HG03039 (cell line): ENCODE results near the gene PITPNM3.

Experiments used
- ATAC-seq: cut with Tn5 transposase; IDR thresholded peaks from one replicate; pipeline ENCODE4 v1.9.1; 2021; ENCODE audit warnings: mild to moderate bottlenecking, moderate library complexity; ENCODE audit not compliant: unreplicated experiment

PITPNM3 gene

DNA sequence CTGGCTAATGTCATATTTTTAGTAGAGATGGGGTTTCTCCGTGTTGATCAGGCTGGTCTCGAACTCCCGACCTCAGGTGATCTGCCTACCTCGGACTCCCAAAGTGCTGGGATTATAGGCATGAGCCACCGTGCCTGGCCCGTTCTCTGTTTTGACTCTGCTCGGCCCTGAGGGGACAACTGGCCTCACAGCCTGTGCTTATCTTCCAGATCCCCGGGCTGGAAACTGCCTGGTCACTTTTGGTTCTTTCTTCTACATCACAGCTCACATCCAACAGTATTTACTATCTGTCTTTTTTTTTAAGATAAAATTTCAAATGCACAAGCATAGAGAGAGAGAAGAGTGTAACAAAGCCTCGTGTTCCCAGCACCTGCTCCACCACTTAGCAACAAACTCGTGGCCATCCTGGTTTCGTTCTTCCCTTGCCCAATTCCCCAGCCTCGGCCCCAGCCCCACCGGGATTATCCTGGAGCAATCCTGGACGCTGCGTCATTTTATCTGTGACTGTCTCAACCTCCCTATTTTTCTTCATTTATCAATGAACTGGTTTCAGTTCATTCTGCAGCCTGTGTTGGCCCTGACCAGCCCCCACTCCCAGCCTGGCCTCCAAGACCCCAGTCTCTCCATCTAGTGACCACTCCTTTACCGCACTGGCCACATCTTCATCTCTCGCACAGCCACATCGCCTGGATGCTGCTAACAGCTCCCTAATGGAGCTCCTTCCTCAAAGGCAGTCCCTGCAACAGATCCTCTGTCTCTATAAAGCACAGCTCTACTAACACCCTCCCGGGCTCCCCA lies 91.0 kb downstream of the PITPNM3 start:
- ATAC-seq = no peak

DNA sequence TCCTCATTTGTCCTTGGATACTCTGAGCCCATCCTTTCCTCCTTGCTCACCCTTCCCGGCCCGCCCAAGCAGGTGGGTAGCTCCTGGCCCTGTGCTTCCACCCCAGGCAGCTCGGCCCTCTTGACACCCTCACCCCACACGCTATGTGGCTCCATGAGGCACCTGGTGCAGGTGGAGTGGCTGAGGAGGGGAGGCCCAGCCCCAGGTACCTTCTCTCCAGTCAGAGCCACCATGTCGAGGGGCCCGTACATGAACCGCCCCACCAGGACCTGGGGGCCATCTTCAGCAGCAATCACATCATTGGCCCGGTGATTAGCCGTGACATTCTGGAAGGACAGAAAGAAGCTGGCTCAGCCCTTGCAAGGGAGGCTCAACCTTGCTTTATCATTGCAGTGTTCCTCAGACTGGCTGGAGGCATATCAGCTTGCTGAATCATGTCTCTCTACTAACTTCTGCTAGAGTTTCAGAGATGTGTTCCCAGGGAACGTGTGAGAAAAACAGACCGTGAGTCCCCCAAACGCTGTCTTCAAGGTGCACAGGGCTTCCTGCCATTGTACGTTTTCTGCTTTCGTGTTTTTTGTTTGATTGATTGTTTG lies 91.8 kb downstream of the PITPNM3 start:
- ATAC-seq = no peak

DNA sequence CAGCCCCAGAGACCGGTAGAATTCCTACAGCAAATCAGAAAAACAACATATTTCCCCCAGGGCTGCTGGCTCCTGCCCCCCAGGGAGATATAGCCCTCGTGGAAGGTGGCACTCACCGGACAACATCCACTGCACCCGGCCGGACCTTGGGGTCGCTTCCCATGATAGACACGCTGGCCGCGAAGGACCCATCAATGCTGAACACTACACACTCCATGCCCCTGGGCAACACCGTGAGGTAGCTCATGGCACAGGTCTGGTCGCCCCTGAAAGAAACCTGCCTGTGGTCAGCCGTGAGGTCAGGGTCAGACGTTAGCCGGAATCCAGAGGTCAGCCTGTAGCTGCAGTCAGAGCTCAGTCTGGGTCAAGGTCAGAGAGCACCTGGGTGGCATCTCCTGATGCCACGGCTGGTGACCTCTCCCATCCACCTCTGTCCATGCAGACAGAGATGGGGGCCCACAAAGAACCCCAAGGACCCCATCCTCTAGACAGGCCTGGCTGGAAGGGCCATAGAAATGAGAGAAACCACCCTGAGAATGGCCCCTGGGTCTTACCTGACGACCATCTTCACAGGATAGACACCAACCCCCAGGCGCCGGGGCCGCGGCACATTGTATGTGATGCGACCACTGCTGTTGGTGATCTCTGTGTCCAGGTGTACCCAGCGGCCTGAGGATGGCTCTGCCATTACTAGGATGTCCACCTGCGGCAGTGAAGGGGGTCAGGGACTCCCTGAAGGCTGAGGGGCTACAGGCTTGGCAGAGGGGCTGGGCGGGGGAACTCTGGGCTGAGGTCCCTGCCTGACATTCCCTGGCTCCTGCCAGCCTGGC lies 92.5 kb downstream of the PITPNM3 start:
- ATAC-seq = no peak

GRCh38 chr17:6462692-6463091 lies 93.7 kb downstream of the PITPNM3 start:
- no peak for ATAC-seq

GRCh38 chr17:6461792-6462524 lies 94.4 kb downstream of the PITPNM3 start:
- no peak for ATAC-seq

DNA sequence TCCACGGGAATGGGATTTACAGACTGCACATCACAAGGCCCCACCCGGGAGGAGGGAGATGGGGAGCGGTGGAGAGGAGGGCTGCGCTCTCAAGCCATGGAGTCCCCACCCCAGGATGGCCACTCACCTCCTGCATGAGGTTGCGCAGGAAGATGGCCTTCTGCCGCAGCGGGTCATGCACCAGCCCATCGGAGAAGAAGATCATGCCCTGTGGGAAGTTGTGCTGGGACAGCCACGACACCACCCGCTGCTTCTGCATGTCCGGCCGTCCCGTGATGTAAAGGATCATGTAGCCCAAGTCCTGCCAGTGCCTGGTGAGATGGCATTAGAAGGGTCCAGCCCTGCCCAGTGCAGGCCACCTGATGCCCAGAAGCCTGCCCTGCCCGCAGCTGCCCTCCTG lies 95.1 kb downstream of the PITPNM3 start:
- no peak for ATAC-seq

GRCh38 chr17:6460531-6461161 lies 95.7 kb downstream of the PITPNM3 start:
- ATAC-seq = no peak

- no peak for ATAC-seq
Observed at GRCh38 chr17:6458460-6458950, 97.8 kb downstream of the PITPNM3 start.

DNA sequence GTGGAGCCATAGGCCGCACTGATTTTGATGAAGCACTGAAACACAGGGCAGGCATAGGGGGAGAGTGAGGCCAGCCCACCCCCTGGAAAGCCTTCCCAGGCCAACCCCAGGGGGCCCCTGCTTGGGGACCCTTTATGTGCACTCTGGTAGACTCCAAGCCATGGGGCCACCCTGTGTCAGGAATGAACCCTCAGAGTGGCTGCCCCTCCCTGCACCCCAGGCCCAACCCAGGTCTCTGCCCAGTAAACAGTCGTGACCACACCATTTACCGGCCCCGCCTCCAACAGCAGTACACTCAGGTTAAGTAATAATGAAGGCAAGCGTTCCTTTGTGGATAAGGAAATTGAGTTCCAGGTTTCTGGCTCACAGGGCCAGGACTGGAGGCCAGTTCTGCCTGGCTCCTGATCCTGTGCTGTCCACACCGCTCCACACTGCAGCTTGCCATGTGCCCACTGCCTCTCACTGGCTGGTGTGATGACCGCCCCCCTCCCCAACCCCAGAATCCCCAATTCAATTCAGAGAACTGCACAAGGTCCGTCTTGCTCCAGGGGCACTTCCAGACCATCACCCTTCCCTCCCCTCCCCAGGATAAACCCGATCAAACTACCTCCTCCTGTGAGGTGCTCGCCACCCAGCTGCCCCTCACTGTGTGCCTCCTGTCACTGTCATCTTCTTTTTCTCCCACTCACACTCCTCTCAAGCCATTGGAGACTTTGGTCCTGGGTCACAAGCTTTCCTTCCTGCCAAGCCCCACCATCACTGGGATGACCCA lies 98.5 kb downstream of the PITPNM3 start:
- ATAC-seq = no peak

DNA sequence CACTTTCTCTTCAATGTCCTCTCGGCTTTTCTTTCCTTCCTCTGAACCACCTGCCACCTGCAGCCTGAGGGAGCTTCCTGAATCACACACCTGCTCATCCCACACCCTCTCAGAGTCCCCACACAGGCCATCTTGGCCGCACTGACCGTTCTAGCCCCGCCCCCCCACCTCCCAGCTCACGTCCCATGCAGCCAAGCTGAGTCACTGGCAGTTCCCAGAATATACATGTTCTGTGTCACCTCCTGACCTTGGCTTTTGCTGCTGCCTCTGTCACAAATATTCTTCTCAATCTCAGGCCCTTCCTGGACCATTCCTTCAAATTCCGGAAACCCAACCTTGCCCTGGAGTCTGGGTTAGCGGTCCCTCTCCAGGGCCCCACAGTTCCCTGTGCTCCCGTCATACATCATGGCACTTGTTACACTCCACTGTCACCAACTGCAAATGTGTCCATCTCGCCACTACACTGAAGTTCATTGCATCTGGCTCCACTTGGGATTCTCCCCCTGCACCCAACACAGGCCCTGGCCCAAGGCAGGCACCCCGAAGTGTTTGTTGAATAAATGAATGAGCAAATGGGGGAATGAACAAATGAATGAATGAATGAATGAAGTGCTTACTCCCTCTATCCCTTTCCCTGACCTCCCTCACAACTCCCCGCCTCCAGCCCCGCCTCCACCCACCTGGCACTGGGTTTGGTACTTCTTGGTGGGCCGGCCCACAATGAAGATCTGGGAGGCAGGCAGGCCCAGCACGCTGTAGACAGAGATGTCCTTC lies 99.3 kb downstream of the PITPNM3 start:
- no peak for ATAC-seq

- no peak for ATAC-seq
Observed at GRCh38 chr17:6456321-6456720, 100.0 kb downstream of the PITPNM3 start.

GRCh38 chr17:6455321-6455705 lies 101.0 kb downstream of the PITPNM3 start:
- no peak for ATAC-seq

GRCh38 chr17:6454495-6455320 lies 101.6 kb downstream of the PITPNM3 start:
- no peak for ATAC-seq

DNA sequence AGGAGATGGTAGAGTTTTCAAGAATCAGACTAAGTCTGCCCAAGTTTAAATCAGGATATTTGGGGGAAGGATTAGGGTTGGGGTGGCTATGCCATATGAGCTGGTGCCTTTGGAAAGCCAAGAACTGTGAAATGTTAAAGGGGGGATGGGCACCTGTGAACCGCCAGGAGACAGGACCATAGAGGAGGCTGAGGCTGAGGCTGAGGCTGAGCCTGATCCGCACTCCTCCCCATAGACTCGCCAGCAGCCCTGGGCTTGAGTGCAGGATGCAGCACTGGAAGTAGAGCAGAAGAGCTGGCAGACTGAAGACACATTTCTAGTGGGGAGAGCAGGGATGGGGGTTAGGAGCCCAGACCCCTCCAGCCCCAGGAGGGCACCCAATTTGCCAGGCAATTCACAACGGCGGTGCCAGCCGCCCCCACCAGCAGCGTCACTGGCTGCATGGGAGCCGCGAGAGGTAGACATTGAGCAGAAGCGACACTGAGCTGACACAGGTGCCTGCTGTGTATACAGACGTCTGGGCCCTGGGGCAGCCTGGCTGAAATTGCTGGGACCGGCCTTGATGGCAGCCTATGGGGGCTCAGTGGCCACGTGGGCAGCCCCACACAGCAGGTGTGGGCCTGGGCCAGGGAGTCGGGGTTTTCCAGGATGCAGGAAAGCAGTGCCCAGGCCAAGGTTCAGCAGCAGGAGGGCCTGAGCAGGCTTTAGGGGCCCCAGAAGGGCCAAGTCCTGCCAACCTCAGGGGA lies 102.9 kb downstream of the PITPNM3 start:
- no peak for ATAC-seq

GRCh38 chr17:6452471-6453266 lies 103.7 kb downstream of the PITPNM3 start:
- no peak for ATAC-seq
